ENCODE results near the gene TSSK6.
A peak's percentile ranks its signal among the peaks of the same experiment; 100 is the strongest.

The TSSK6 gene

DNA sequence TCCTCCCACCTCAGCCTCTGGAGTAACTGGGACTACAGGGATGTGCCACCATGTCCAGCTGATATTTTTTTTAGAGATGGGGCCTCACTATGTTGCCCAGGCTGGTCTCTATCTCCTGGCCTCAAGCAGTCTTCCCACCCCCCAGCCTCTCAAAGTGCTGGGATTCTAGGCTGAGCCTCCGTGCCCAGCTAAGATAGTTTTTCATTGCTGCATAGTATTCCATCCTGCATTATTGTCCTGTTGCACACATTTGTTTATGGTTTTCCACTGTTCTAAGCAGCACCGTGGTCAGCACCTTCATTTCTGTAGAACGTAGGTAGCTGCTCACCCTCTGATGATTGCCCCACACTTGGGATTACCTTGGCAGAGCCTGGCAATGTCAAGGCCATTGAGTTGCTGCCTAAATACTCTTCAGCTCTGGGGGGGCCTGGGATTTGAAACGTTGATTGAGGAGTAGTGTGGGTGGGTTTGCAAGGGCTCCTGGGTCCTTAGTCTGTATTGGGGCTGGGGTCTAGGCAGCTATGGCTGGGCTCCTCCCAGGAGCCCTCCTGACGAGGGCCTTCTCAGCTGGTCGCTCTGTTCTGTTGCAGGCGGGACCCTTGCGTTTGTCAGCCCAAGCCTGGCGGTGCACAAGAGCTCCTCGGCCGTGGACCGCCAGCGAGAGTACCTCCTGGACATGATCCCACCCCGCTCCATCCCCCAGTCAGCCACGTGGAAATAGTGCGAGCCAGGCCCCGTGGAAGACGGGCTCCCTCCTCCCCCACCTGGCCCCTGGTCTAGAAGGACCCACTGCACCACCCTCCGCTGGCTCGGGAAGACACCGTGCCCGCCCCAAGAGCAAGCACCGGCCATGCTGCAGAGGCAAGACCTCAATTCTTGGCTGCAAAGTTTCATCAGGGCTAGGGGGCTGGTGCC, 10.3 kb downstream of the TSSK6 start:
- no peak for DNase-seq (ENCODE audit: low spot score)

GRCh38 chr19:19502808-19503602, 12.3 kb downstream of the TSSK6 start:
- no peak for DNase-seq (ENCODE audit: low spot score)

DNA sequence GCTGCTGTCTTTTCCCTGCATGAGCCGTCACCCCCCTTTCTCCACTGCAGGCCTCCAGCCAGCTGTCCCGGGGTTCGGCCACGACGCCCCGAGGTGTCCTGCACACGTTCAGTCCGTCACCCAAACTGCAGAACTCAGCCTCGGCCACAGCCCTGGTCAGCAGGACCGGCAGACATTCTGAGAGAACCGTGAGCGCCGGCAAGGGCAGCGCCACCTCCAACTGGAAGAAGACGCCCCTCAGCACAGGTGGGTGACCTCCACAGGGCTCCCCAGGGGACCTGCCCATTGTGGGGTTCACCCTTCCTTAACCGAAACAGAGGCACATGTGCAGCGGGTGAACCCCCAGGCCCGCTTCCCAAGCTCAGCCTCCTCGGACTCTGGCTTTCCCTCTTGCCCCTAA, 13.1 kb downstream of the TSSK6 start:
- DNase-seq (ENCODE audit: low spot score) = no peak

- no peak for DNase-seq (ENCODE audit: low spot score)
Observed at GRCh38 chr19:19501798-19502197, 13.6 kb downstream of the TSSK6 start.

DNA sequence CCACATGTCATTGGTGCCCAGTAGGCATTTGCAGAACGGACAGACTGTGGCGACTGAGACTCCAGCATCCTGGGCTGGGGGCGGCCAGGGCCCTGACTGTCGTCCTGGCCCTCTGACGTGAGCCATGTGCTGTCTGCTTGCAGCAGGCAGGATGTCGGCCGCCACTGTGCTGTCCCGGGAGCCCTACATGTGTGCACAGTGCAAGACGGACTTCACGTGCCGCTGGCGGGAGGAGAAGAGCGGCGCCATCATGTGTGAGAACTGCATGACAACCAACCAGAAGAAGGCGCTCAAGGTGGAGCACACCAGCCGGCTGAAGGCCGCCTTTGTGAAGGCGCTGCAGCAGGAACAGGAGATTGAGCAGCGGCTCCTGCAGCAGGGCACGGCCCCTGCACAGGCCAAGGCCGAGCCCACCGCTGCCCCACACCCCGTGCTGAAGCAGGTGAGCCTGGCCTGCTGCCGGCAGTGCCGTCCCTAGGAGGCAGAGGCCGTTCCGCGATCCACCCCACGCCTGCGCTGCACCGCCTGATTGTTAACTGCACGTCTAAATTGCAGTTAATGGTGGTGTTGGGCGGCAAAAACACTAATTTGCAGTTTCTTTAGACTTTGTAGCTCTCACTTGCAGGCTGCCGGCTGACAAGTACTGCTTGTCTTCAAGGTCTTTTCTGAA, 14.2 kb downstream of the TSSK6 start:
- no peak for DNase-seq (ENCODE audit: low spot score)

- DNase-seq (ENCODE audit: low spot score) = no peak
Observed at GRCh38 chr19:19499272-19499995, 15.9 kb downstream of the TSSK6 start.

DNA sequence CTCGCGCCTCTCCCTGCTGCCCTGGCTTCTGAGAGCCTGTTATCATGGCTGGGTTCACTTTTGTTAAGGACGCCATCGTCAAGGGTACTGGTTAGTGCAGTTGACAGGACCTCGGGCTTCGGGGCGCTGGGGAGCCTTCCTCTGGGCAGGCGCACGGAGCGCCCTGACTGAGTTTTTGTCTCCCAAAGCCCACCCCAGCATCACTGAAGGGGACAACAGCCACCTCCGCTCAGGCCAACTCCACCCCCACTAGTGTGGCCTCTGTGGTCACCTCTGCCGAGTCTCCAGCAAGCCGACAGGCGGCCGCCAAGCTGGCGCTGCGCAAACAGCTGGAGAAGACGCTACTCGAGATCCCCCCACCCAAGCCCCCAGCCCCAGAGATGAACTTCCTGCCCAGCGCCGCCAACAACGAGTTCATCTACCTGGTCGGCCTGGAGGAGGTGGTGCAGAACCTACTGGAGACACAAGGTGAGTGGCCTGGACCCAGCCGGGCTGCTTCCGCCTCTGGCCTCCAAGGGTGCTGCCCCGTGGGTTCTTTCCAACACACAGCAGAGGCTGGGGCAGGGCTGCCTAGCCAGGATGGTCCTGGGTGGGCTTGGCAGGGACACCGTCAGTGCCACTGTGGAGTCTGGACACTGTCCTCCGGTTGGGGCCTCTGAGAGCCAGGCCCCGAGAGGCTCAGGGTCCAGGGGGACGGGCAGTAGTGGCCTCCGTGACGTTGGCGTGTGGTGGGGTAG, 16.9 kb downstream of the TSSK6 start:
- no peak for DNase-seq (ENCODE audit: low spot score)

DNA sequence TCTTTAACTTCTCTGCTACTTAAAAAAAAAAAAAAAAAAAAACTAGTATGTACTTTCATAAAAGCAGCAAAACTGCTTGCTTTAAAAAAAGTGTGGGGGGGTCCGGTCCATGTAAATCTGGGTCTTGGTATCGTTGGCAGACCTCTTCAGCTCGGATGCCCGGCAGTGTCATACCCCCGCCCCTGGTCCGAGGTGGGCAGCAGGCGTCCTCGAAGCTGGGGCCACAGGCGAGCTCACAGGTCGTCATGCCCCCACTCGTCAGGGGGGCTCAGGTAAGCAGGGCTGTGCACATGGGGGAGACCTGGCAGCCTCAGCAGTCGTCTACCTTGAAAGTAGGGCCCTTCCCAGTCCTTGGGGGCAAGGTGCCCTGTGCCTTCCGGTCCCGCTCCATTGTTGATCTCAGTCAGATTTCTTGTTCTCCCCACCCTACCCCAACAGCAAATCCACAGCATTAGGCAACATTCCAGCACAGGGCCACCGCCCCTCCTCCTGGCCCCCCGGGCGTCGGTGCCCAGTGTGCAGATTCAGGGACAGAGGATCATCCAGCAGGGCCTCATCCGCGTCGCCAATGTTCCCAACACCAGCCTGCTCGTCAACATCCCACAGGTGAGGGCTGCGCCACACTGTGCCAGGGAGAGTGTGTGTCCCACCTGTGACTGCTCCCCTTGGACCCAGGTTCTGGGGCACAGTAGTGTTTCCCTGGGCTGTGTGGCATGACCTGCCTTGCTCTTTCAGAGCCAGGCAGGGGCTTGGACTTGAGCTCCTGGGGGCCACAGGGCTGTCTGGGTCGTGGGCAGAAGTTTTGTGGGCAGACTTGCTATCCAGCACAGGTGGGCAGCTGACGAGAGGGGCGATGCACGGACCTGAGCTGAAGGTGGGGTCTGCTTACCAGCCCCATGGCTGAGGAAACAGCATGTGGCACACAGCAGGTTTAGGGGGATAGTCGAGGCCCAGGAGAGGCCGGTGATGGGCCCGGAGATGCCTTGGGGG, 19.4 kb downstream of the TSSK6 start:
- no peak for DNase-seq (ENCODE audit: low spot score)

DNA sequence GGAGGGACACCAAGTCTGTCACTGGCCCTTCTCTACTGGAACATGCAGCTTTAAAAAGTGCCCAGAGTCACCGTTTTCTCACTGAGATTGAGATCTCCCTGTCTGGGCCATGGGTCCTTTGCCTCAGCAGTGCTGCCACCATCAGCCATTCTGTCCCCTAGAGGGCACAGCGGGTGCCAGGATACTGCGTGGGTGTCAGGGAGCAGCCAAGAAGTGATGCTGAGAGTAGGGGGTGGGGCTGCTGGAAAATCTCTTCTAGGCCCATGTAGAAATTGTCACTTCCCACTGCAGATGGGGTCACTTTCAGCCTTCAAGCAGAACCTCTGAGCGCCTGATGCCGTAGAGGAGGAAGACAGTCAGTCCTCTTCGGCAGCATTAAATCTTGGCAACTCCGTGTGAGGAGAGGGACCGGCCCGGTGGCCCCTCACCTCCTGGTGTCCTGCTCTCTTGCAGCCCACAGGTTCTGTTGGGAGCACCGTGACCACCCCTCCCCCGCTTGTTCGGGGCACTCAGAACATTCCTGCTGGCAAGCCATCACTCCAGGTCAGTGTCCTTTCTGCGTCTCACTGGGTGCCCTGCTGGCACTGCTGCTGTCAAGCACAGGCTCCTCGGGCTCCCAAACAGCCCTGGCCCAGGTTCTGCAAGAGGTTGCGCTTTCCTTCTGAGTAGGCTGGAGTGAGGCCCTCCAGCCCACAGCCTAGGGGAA, 21.4 kb downstream of the TSSK6 start:
- no peak for DNase-seq (ENCODE audit: low spot score)

DNA sequence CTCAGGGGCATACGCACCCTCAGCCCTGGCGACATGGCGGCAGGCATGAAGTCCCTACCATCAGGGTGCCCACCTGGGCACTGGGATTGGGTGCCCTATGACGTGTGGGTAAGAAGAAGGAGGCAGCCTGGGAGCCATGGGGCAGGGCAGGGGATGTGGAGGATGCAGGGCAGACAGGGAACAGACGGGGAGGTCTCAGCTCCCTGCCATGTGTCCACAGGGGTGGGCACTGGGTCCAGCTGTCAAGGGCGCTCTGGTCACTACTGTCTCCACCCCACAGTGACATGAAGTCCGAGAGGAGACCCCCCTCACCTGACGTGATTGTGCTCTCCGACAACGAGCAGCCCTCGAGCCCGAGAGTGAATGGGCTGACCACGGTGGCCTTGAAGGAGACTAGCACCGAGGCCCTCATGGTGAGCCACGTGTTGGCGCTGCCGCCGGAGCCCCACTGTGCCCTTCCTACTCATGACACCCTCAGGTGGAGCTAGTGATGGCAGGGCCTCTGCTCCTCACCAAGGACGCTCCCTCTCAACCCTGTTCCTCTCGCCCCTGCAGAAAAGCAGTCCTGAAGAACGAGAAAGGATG, 23.2 kb downstream of the TSSK6 start:
- no peak for DNase-seq (ENCODE audit: low spot score)

DNA sequence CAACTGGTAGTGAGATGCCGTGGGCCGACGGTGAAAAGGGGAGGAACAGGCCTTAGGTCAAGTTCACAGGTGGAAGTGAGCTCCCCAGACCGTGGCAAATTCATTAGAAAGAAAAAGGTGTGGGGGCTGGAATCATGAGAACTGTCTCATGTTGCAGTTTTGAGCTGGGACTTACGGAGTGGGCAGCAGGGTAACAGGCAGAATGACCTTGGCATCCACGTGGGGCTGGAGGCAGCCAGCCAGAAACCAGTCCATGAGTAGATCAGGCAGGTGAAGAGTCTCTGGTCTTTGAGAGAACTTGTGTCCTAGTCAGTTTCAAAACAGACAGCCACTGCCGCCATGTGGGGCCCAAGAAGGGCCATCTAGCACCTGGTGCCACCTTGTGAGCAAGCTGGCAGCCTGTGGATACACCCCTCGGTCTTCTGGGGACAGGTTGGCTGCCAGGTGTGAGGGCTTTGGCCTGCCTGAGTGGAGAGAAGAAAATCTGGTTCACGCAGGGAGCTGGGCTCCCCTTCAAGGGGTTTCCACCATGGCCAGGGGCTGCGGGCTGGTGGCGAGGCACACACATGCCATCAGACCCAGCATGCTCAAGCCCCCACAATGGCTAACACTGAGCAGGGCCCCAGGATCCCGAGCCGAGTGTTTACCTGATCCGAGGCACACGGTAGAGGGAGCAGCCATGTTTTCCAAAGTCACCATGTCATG, 23.9 kb downstream of the TSSK6 start:
- DNase-seq (ENCODE audit: low spot score) = no peak

DNA sequence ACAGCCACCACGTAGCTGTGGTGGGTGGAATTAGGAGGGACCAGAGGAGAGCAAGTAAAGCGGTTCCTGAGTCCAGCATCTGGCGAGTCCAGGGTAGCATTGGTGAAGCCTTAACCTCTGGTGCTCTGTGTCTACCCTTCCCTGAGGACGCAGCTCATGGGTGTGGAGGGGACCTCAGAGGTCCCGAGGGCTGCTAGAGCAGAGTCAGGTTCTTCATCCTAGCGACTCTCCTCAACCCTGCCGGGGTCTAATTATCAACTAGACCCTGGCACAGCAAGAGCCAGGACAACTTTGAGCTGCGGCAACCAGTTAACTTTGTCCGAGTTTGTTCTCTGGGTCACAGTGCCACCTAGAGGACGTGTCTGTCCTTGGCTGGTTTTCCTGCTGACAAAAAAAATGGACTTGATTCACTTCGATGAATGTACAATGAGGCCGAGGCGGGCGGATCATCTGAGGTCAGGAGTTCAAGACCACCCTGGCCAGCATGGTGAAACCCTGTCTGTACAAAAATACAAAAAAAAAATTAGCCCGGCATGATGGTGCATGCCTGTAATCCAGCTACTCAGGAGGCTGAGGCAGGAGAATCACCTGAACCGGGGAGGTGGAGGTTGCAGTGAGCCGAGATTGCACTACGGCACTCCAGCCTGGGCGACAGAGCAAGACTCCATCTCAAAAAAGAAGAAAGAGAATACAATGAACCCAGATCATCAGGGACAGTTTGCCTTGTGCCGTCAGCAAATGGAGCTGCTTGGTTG, 25.0 kb downstream of the TSSK6 start:
- DNase-seq (ENCODE audit: low spot score) = peak; percentile 85

GRCh38 chr19:19489804-19490204, 25.5 kb downstream of the TSSK6 start:
- peak; percentile 17 for DNase-seq (ENCODE audit: low spot score)

DNA sequence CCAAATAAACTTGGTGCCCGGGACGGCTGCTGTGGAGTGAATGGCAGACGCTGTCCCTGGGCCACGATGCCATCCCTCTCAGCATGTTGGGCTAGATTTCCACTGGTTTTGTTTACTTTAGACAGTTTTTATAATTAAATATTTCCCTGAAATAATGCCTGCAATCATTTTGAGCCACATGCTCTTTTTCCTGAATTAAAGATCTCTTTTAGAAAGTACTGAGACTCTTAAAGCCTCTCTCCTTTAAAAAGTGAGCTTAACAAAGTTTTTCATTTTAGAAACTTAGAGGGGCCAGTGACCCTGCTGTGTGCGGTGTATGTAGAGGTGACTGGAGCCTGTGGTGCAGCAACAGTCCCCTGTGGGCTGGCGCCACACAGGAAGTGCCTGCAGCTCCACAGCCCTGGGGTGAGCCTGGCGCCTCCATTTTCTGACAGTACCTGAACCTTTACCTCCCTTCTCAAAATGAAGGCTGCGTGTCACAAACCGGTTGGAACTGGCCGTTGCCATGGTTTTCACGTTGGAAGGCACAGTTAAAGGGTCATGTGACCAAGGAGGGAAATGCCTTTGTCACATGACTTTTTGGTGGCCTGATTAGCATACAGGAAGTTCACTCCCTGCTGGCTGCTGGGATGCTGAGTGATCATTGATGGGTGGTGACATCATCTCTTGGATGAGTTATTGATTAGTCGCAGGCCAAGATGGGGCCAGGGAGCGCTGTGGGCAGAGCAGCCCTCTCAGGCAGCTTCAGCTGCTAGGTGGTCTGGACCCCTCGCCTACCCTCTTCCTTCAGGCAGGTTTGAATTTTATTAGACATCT, 26.3 kb downstream of the TSSK6 start:
- peak; percentile 98 for DNase-seq (ENCODE audit: low spot score)

- peak; percentile 78 for DNase-seq (ENCODE audit: low spot score)
Observed at GRCh38 chr19:19487950-19488874, 27.1 kb downstream of the TSSK6 start.

Data from kidney tubule cell (primary cell).